GM21825 (cell line): ENCODE measurements around the gene MYO1C.
"Not testable (repeated sequence)": the region's sequence is repeated elsewhere in the genome, so short reads cannot be mapped to it uniquely, and the experiment has no call there.

Experiments used
- ATAC-seq: cut with Tn5 transposase; IDR thresholded peaks from one replicate; pipeline ENCODE4 v1.9.1; 2021; ENCODE audit warnings: mild to moderate bottlenecking, moderate library complexity; ENCODE audit not compliant: unreplicated experiment

Gene MYO1C

DNA sequence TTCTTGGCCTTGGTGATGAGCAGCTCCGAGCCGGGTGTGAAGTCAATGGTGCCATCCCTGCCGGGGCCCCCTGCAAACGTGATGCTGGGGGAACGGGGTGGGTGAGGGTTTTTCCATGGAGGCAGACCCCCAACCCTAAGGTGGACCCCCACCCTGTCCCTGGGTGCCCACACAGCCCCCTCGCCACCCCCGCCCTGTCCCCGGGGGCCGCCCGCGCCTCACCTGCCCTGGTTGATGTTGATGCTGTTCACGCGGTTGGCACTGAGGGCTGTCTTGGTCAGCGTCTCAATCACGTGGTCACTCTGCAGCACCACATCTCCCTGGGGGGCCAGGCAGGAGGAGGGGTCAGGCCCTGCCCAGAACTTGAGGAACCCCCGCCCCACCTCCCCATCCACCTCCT, 25.2 kb downstream of the MYO1C start:
- ATAC-seq: no peak

DNA sequence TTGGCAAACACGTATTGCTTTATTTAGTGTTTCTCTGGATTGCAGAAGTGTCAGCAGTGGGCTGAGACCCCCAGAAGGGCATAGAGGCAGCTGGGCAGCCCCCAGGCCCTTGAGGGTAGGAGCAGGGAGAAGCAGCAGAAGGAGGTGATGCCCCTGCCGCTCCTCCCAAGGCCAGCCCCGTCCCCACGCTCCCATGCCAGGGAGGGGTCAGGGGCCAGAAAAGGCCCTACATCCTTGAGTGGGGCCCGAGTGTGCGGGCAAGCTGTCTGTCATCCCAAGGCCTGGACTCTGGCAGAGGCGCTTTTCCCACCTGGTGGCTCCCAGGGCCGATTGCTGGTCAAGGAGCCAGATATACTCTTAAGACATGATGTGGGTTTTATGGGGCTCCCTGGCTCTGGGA, 28.3 kb downstream of the MYO1C start:
- no peak for ATAC-seq

DNA sequence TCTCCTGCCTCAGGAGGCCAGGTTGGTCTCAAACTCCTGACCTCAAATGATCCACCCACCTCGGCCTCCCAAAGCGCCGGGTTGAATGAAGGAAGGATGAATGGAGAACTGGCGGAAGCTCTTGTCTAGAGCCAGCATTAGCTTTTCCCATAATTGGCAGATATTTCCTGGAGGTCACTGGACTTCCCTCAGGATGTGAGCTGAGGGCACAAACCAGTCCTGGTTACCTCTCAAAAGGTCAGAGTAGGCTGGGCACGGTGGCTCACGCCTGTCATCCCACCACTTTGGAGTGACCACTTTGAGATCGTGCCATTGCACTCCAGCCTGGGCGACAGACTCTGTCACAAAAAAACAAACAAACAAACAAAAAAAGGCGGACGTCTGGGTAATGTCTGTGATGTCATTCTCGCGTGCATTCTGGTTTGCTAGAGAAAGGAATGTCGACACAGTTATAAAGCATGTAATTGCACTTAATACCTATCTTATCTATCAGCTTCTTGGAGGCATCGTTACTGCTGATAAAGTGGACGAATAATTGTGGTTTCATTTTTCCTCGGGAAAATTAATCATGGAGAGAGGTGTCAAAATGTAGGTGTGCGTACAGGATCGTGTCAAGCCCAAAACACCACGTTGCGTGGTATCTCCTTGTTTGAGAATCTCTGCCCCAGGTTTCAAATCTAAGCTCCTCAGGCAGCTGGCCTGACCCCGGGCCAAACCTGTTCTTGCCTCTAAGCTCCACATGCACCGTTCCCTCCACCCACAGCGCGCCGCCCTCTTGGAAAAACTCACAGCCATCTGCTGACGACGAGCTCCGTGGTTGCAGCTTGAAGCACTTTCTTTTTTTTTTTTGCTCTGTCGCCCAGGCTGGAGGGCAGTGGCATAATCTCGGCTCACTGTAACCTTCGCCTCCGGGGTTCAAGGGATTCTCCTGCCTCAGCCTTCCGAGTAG, 30.0 kb downstream of the MYO1C start:
- no peak for ATAC-seq

DNA sequence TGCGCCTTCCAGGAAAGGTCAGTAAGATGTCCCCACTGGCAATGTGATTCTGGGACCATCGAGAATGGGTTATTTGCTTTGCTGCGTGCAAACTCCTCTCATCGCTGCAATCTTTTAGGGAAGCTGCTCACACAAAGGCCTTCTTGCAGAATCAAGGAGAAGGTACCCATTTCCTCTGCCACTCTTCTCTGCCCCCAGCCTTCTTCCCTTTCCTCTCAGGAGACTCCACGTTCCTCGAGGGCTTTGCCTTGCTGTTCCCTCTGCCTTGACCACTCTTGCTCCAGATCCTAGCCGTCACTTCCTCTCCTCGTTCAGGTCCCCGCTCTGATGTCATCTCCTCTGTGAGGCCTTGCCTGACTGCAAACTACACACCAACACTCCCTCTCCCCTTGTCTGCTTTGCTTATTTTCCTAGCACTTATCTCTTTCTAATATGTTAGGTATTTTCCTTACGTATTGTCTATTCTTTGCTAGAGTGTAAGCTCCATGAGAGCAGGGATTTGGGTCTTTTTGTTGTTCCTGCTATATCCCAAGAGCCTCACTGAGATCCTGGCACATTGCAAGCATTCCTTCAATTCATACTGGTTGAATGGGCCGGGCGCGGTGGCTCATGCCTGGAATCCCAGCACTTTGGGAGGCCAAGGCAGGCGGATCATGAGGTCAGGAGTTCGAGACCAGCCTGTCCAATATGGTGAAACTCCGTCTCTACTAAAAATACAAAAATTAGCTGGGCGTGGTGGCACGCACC, 31.1 kb downstream of the MYO1C start:
- ATAC-seq: no peak

DNA sequence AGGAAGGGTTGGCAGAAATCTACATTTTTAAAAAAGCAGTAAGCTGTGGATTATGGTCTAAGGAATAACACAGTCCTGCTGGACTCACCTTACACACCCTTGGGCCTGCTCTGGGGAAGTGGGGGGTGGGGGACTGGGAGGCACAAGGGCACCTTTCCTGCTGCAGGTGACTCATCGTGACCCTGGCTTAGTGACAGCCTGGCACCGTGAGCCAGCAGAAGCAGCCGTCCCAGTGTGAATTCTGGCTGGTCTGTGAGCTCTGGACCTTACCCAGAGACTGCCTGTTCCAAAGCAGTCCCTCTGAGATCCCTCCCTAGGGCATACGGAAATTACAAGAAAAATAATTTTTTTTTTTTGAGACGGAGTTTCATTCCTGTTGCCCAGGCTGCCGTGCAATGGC, 32.3 kb downstream of the MYO1C start:
- ATAC-seq: no peak

DNA sequence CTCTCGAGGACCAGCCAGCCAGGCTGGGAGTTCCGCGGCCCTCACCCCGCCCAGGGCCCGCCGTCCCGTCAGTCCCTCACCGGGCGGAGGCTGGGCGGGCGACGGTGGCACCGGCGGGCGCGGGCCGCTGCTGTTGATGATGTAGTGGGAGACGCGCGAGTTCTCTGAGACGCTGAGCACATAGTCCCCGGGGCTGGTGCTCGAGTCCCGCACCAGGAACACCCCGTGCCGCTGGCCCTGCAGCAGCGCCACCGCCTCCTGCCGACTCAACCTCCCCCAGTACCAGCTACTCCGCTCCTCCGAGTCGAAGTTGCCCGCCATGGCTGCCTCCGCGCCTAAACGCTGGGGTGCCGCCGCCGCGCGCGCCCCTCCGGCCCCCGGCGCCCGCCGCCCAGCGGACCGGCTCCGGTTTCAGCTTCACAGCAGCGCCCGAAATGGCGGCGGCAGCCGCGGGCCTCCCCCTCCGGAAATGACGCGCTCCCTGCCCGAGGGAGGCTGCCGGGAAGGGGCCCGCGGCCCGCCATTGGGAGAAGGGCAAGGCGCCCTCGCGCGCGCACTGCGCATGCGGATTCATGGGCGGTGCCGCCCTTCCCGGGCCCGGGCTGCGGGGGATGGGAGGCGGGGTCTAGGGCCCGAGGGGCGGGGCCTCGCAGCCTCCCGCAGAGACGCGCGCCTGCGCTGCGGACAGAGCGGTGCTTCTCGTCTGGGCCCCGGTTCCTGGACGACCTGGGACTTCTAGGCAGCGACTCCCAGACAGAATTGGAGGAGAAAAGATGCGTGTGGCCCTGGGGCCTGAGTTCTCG, 36.5 kb downstream of the MYO1C start, which contains the start of gene CRK:
Gene CRK (minus strand): TSS at position 436 of the 803 bp plus-strand sequence. CDS start 115 bp downstream, at position 321.
- peak; percentile 76 for ATAC-seq

DNA sequence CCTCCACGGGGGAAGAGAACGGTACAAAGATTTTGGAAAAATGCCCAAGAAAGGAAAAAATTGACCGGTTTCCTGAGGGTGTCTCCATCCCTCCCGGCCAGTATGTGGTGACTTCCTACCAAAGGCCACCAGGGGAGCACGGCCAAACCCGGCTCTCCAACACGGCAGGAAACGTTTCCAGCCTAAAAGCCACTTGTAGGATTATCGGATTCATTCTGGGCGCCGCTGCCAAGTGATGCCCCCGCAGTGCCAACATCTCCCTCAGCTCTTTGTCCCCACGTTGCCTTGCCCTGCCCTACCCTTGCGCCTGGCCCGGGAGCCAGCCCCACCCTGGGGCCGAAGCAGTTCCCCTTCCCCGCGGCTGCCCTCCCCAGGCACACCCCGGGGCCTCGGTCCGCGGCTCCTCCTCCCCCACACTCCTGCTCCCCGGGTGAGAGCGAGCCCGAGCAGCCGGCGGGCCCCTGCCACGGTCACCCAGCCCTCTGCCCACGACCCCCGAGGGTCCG, 37.1 kb downstream of the MYO1C start:
- ATAC-seq: peak; percentile 38

DNA sequence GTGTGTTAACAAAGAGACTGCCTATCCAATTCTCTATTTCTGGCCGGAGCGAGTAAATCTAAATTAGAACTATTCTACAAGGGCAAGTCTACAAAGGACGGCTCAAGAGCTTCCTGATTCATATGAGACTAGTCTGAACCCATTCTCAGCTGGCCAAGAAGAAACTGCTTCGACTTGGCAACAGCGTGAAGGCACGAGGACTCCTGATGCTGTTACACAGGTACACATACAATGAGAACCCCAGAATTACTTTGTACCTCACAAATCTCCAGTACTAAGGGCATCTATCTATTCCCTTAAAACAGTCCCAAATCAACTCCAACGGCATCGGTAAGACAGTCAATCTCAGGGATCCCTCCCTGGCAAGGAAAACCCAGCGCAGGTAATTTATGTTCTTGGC, 37.9 kb downstream of the MYO1C start:
- ATAC-seq: no peak

DNA sequence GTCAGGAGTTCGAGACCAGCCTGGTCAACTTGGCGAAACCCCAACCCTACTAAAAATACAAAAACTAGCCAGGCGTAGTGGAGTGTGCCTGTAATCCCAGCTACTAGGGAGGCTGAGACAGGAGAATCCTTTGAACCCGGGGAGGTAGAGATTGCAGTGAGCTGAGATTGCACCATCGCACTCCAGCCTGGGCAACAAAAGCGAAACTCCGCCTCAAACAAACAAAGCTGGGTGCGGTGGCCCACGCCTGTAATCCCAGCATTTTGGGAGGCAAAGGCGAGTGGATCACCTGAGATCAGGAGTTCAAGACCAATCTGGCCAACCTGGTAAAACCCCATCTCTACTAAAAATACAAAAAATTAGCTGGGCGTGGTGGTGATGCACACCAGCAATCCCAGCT, 38.8 kb downstream of the MYO1C start:
- not testable (repeated sequence) for ATAC-seq

DNA sequence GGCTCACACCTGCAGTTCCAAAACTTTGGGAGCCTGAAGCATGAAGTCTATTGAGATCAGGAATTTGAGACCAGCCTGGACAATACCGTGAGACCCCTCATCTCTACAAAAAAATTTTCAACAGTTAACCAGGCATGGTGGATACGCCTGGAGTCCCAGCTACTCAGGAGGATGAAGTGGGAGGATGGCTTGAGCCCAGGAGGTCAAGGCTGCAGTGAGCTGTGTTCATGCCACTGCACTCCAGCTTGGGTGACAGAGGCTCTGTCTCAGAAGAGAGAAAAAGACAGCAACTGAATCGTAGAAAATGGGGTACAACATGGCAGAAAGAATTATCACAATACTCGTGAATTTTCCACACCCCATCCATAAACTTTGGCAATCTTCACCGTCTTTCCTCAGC, 39.6 kb downstream of the MYO1C start:
- ATAC-seq: no peak

DNA sequence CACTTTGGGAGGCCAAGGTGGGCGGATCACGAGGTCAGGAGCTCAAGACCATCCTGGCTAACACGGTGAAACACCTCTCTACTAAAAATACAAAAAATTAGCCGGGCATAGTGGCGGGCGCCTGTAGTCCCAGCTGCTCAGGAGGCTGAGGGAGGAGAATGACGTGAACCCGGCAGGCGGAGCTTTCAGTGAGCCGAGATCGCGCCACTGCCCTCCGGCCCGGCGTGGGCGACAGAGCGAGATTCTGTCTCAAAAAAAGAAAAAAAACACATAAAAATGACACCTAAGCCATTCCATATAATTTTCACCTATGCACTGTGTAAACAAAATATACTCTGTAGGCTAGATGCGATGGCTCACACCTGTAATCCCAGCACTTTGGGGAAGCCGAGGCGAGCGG, 42.2 kb downstream of the MYO1C start:
- ATAC-seq: not testable (repeated sequence)

DNA sequence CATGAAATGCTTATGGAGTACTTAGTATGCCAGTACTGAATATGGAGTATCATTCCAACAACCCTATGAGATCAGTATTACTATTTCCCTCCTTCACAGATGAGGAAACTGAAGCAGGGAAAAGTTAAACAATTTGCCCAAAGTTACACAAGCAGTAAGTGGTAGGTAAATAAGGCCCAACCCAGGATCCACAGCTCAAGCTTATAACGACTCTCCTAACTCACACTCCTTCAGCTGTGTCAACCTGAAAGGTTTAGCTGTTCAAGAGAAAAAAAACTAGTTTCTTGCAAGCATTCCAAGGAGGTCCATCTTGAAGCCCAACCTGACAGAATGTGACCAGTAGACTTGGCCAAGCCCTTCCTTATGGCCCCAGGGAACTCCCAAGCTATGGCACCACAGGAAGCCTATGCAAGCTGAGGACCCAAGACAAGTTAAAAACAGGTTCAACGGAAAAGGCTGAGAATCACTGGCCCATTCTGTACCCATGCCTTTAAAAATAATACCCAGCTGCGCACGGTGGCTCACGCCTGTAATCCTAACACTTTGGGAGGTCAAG, 43.0 kb downstream of the MYO1C start:
- ATAC-seq: no peak

DNA sequence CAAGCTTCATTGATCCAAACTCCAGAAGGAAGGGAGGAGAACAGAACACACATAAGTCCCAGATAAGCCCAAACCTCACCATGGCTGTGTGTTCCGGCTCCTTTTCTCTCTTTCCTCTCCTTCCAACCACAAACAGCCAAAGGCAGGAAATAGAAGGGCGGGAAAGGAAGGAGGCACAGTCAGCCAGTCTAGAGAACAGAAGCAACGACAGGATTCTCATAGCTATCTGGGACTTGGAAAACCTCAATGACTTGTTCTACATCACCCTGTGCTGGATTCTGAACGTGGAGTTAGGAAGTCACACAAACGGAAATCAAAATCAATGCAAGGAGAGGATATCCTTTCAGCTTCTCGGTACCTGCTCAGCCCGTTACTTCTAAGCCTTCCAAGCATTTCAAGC, 45.4 kb downstream of the MYO1C start:
- ATAC-seq: no peak

DNA sequence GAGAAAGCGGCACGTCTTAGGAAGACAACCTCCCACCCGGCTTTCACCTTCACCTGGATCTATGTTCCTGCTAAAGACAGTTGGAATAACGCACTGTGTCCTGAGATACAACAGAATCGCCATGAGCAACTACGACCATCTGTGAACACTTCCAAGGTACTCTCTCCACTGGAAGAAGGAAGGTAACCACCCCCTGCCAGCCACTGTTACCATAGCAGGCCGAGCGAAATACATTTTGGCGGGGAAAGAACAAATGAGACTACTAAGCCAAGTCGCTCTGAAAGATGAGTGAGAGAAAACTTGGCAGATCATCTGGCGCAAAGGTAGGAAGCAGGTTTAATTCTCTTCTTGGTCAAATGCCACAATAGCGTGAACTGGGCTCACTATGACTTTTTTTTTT, 46.3 kb downstream of the MYO1C start:
- no peak for ATAC-seq

DNA sequence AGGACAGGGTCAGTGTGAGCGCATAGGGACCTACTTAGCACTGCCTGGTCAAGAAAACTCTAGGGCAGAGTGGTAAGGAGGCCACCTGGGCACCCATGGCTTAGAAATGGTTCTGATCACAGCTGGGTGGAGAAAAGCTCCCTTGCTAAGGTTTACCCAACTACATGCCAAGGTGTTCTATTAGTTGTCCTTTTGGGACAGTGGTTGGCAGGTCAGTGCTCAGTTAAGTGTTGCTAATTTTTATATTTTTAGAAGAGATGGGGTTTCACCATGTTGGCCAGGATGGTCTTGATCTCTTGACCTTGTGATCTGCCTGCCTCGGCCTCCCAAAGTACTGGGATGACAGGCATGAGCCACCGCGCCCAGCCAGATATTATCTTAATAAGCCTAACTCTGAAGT, 46.8 kb downstream of the MYO1C start:
- ATAC-seq: not testable (repeated sequence)

DNA sequence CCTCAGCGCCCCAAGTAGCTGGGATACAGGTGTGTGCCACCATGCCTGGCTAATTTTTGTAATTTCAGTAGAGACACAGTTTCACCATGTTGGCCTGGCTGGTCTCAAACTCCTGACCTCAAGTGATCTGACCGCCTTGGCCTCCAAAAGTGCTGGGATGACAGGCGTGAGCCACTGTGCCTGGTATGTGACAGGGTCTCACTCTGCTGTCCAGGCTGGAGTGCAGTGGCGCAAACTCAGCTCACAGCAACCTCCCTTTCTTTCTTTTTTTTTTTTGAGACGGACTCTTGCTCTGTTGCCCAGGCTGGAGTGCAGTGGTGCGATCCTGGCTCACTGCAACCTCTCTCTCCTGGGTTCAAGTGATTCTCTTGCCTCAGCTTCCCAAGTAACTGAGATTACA, 49.8 kb downstream of the MYO1C start:
- ATAC-seq: not testable (repeated sequence)

DNA sequence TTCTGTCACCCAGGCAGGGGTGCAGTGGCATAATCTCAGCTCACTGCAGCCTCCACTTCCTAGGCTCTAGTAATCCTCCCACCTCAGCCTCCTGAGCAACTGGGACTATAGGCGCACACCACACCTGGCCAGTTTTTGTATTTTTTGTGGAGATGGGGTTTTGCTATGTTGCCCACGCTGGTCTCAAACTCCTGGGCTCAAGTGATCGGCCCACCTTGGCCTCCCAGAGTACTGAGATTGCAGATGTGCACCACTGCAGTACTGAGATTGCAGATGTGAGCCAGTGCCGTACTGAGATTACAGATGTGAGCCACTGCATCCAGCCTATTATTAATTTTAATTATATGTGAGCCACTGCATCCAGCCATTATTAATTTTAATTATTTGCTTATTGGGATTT, 50.3 kb downstream of the MYO1C start:
- no peak for ATAC-seq

DNA sequence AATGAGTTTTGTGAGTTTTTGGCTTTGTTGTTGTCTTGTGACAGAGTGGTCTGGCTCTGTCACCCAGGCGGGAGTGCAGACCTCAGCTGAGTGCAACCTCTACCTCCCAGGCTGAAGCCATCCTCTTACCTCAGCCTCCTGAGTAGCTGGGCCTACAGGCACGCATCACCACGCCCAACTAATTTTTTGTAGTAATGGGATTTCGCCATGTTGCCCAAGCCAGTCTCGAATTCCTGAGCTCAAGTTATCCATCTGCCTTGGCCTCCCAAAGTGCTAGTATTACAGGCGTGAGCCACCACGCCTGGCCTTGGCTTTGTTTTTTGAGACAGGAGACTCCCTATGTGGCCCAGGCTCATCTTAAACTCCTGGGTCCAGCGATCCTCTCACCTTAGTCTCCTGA, 51.6 kb downstream of the MYO1C start:
- no peak for ATAC-seq

DNA sequence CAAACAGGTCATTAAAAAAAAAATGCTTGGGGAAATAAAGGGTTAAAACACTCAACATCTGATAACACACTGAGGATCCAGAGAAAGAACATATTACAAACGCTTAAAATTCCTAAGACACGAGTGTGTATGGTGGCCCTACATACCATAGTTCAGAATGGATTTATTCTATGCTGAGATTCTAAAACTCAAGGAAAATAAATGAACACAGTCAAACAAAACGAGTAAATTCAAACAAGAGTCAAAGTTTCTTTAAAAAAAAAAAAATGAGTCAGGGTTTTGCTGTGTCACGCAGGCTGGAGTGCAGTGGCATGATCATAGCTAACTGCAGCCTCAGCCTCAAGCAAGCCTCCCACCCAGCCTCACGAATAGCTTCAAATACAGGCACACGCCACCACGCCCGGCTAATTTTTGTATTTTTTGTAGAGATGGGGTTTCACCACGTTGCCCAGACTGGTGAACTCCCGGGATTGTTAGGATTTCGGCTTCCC, 53.8 kb downstream of the MYO1C start:
- ATAC-seq: no peak

DNA sequence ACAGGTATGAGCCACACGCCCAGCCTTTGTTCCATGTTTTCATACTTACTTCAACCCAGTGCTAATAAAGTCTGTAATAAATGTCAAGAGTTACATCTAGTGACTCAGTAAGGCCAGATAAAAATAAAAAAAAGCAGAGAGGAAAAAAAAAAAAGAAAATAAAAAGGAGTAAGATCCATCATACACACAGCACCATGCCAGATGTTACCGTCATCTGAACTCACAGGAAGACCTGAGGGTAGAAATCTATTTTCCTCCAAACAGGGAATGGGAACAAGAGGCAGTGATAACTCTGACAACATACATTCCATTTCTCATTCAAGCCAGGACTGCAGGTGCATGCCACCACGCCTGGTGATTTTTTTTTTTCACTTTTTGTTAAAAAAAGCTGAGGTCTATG, 57.2 kb downstream of the MYO1C start:
- no peak for ATAC-seq
